ELF-1 (cell line): Measurements from ENCODE around the gene OGDH.
"Not testable (repeated sequence)": the region's sequence is repeated elsewhere in the genome, so short reads cannot be mapped to it uniquely, and the experiment has no call there.

Experiments used
- DNase-seq: peaks from one replicate; pipeline ENCODE4 v3.0.0-alpha.2; 2016; ENCODE audit warnings: low read depth, low spot score

Gene OGDH

GRCh38 chr7:44705434-44705833, 99.0 kb downstream of the OGDH start:
- no peak for DNase-seq

GRCh38 chr7:44706788-44707557, 100.5 kb downstream of the OGDH start:
- no peak for DNase-seq

- no peak for DNase-seq
Observed at GRCh38 chr7:44707558-44708230, 101.3 kb downstream of the OGDH start.

- DNase-seq = no peak
Observed at GRCh38 chr7:44709011-44709915, 102.8 kb downstream of the OGDH start.

- no peak for DNase-seq
Observed at GRCh38 chr7:44709945-44710596, 103.6 kb downstream of the OGDH start.

- DNase-seq = no peak
Observed at GRCh38 chr7:44711528-44711927, 105.1 kb downstream of the OGDH start.

- peak; percentile 46 for DNase-seq
Observed at GRCh38 chr7:44712012-44712411, 105.6 kb downstream of the OGDH start.

- DNase-seq = no peak
Observed at GRCh38 chr7:44713141-44713540, 106.7 kb downstream of the OGDH start.

- DNase-seq = no peak
Observed at GRCh38 chr7:44713680-44714335, 107.4 kb downstream of the OGDH start.

- DNase-seq = no peak
Observed at GRCh38 chr7:44716205-44716604, 109.8 kb downstream of the OGDH start.

GRCh38 chr7:44720301-44720700, 113.9 kb downstream of the OGDH start:
- DNase-seq = no peak

GRCh38 chr7:44724276-44724675, 117.8 kb downstream of the OGDH start:
- DNase-seq = peak; percentile 83

GRCh38 chr7:44726250-44726649, 119.8 kb downstream of the OGDH start:
- DNase-seq = not testable (repeated sequence)

- peak; percentile 42 for DNase-seq
Observed at GRCh38 chr7:44727158-44727936, 120.9 kb downstream of the OGDH start.

GRCh38 chr7:44727937-44728262, 121.5 kb downstream of the OGDH start:
- no peak for DNase-seq

- no peak for DNase-seq
Observed at GRCh38 chr7:44729949-44730590, 123.6 kb downstream of the OGDH start.

GRCh38 chr7:44732971-44733370, 126.5 kb downstream of the OGDH start:
- not testable (repeated sequence) for DNase-seq

- no peak for DNase-seq
Observed at GRCh38 chr7:44733708-44734481, 127.5 kb downstream of the OGDH start.
